Right atrium auricular region (tissue), 2 donors: ENCODE data around the gene PPM1E. TPM values are rescaled to one million over a fixed set of nuclear protein-coding genes. Genes with fewer than 3 reads are reported as not detected.
"Not testable (repeated sequence)": the region's sequence is repeated elsewhere in the genome, so short reads cannot be mapped to it uniquely, and the experiment has no call there.

Source experiments
- DNase-seq: peaks from one replicate; pipeline ENCODE4 v3.0.0-alpha.2; 2019; ENCODE audit warnings: low spot score
- H3K27ac ChIP-seq, 2 donors: fragments of 200-600 bp; sonication (generic); 1 replicate in 1 of 2; 2 replicates in 1 of 2; pipeline ENCODE4 v1.5.1; 2016 to 2019
- H3K27me3 ChIP-seq, 2 donors: fragments of 200-600 bp; sonication (generic); one replicate each; pipeline versions ENCODE4 v1.5.1 to v1.6.0; 2017 to 2019
- H3K36me3 ChIP-seq: fragments of 200-600 bp; sonication (generic); one replicate; pipeline ENCODE4 v1.5.1; 2016
- H3K4me1 ChIP-seq, 2 donors: fragments of 200-600 bp; sonication (generic); one replicate each; pipeline versions ENCODE4 v1.5.1 to v1.6.0; 2017 to 2019
- H3K4me3 ChIP-seq, 2 donors: fragments of 200-600 bp; sonication (generic); 1 replicate in 1 of 2; 2 replicates in 1 of 2; pipeline ENCODE4 v1.5.1; 2017 to 2019; ENCODE audit warnings: mild to moderate bottlenecking in 1 of 2, moderate library complexity in 1 of 2
- H3K9me3 ChIP-seq, 2 donors: fragments of 200-600 bp; sonication (generic); one replicate each; pipeline ENCODE4 v1.5.1; 2019
- total RNA-seq, 2 donors: library from RNA; depleted of rRNA; stranded (reverse); fragments of >200 nt; gene quantifications; one replicate each; pipeline ENCODE4 v1.1.0, GENCODE V29; 2016
- TF ChIP-seq, protein P1 (sequence below), 2 donors: fragments of 200-600 bp; sonication (generic); IDR thresholded peaks; one replicate each; pipeline ENCODE4 v1.5.1; 2019; ENCODE audit warnings: antibody characterized with exemption in 2 of 2

Gene PPM1E
- total RNA-seq, 2 donors from 2014 or later, result 1.2 to 5.3 TPM

DNA sequence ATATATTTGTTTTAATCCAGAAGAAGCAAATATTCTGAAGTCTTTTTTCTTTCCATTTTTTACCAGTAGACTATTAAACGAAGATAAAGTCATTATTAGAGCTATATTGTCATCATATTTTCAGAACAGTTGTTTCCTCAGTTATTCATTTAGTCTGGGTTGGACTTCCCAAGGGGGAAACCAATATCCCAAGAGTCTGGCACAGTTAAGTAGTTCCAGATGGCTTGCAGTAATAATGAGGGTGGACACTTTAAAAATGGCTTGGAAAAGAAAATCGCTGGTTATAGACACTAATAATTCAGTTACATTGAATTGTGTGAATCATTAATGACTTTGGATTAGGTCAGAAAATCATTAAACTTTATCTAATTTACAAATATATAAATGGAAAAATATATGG is 3.9 kb downstream of the PPM1E start:
- TF ChIP-seq, protein P1, sequence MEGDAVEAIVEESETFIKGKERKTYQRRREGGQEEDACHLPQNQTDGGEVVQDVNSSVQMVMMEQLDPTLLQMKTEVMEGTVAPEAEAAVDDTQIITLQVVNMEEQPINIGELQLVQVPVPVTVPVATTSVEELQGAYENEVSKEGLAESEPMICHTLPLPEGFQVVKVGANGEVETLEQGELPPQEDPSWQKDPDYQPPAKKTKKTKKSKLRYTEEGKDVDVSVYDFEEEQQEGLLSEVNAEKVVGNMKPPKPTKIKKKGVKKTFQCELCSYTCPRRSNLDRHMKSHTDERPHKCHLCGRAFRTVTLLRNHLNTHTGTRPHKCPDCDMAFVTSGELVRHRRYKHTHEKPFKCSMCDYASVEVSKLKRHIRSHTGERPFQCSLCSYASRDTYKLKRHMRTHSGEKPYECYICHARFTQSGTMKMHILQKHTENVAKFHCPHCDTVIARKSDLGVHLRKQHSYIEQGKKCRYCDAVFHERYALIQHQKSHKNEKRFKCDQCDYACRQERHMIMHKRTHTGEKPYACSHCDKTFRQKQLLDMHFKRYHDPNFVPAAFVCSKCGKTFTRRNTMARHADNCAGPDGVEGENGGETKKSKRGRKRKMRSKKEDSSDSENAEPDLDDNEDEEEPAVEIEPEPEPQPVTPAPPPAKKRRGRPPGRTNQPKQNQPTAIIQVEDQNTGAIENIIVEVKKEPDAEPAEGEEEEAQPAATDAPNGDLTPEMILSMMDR (IDR thresholded peaks at IDR 0.05), result no peak
- DNase-seq, result no peak
- H3K4me3 ChIP-seq, result no peak overlapping the region
- H3K36me3 ChIP-seq, result no peaks in the 10 kb centered on the region
- H3K27me3 ChIP-seq, result no peaks in the 10 kb centered on the region
- H3K4me1 ChIP-seq, result peaks cover 0 to 13% of the 10 kb centered on the region in 2 donors
- H3K9me3 ChIP-seq, result no peaks in the 10 kb centered on the region
- H3K27ac ChIP-seq, result no peak overlapping the region

DNA sequence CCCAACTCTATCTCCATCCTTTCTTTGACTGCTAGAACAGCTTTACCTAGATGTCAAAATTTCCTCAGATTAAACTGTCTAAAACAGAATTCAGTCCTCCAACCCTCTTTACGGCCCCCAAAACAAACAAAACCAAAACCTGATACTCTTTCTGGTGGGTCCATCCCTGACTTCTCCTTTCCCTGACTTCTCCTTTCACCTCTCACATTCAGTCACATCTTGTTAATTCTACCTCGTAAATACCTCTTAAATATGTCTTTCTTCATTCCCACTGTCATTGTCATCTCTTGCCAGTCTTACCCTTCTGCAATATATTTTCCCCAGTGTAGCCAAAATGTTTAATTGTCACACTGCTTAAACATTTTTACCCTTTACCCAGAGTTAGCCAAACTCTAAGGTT is 4.6 kb downstream of the PPM1E start:
- TF ChIP-seq, protein P1 (IDR thresholded peaks at IDR 0.05), result no peak
- DNase-seq, result no peak
- Histone ChIP-seq H3K4me3 (no peak overlapping the region), H3K27ac (no peak overlapping the region), H3K36me3 (no peaks in the 10 kb centered on the region), H3K4me1 (peaks cover 0 to 13% of the 10 kb centered on the region in 2 donors), H3K27me3 (no peaks in the 10 kb centered on the region), H3K9me3 (no peaks in the 10 kb centered on the region)

DNA sequence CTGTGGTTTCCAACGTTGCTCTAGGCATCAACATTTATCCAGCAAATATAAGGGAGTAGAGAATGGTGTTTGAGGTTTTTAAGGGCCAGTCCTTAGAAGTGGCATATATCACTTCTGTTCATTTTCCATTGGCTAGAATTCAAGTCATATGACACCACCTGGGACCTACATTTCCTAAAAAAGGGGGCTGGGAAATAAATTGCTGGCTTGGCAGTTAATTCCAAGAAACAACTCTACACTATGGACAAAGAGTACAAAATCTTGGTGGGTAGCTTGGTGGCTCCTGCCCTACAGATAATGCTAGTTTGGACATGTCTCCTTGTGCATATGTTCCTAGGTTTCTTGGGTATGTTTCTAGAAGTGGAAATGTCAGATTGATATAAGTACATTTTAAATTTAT is 7.6 kb downstream of the PPM1E start:
- Histone ChIP-seq H3K4me1 (no peaks in the 10 kb centered on the region), H3K36me3 (no peaks in the 10 kb centered on the region), H3K4me3 (no peak overlapping the region), H3K9me3 (no peaks in the 10 kb centered on the region), H3K27ac (no peak overlapping the region), H3K27me3 (no peaks in the 10 kb centered on the region)
- TF ChIP-seq, protein P1 (IDR thresholded peaks at IDR 0.05), result no peak
- no peak for DNase-seq

DNA sequence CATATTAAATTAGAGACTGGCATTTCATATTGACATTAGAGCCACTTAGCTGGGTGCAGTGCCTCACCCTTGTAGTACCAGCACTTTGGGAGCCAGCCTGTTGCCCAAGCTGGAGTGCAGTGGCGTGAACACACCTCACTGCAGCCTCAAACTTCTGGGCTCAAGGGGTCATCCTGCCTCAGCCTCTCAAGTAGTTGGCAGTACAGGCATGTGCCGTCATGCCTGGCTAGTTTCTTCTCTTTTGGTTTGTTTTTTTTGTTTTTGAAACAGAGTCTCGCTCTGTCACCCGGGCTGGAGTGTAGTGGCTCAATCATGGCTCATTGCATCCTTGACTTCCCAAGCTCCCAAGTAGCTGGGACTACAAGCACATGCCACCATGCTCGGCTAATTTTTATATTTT is 8.7 kb downstream of the PPM1E start:
- Histone ChIP-seq H3K36me3 (no peaks in the 10 kb centered on the region), H3K4me1 (no peaks in the 10 kb centered on the region), H3K9me3 (no peaks in the 10 kb centered on the region), H3K27me3 (no peaks in the 10 kb centered on the region), H3K4me3 (no peak overlapping the region), H3K27ac (no peak overlapping the region)
- TF ChIP-seq, protein P1 (IDR thresholded peaks at IDR 0.05), result no peak
- no peak for DNase-seq

DNA sequence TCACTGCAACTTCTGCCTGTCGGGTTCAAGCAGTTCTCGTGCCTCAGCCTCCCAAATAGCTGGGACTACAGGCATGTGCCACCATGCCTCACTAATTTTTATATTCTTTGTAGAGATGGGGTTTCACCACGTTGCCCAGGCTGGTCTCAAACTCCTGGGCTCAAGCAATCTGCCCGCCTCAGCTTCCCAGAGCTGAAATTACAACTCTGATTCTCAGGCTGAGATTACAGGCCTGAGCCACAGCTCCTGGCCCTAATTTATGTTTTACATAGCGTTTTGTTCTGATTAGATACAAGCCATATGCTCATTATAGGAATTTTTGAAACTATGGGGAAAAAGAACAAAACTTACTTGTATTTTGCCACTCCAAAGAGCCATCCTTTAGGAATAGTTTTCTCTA is 22.8 kb downstream of the PPM1E start:
- H3K27me3 ChIP-seq, H3K4me1 ChIP-seq, H3K4me3 ChIP-seq, H3K9me3 ChIP-seq, H3K27ac ChIP-seq, DNase-seq, H3K36me3 ChIP-seq: not testable (repeated sequence)

DNA sequence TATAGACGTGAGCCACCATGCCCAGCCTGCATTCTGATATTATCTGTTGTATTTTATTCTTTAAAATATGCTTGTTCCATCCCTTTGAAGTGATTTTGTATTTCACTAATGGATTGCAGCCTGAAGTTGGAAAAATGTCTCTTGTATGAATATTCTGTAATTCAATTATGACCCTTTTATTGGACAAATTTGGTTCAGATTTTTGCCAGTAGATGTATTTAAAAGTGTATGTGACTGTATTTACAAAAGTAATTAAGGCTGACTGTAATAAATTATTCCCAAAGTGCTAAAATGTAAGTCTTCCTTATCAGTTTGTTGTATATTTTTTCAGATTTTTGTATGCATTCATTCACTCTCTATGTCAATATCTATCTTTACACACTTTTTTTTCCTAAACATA is 23.8 kb downstream of the PPM1E start:
- H3K27ac ChIP-seq, result no peak overlapping the region
- TF ChIP-seq, protein P1 (IDR thresholded peaks at IDR 0.05), result no peak
- no peaks in the 10 kb centered on the region for H3K4me1 ChIP-seq
- H3K9me3 ChIP-seq, result no peaks in the 10 kb centered on the region
- no peaks in the 10 kb centered on the region for H3K36me3 ChIP-seq
- no peak for DNase-seq
- H3K4me3 ChIP-seq, result no peak overlapping the region
- H3K27me3 ChIP-seq, result no peaks in the 10 kb centered on the region
